ENCODE results near the gene SNTB2. TPM values are rescaled to one million over a fixed set of nuclear protein-coding genes. Genes with fewer than 3 reads are reported as not detected.
"Not testable (repeated sequence)": the region's sequence is repeated elsewhere in the genome, so short reads cannot be mapped to it uniquely, and the experiment has no call there.

The SNTB2 gene
- total RNA-seq, 1 donor from 2014 or later = 36.1 TPM

GRCh38 chr16:69293401-69293800 is 106.4 kb downstream of the SNTB2 start:
- H3K27me3 ChIP-seq (ENCODE audit: low read depth) = no peaks in the 10 kb centered on the region
- no peak overlapping the region for H3K27ac ChIP-seq
- no peak for TF ChIP-seq CTCF (IDR thresholded peaks at IDR 0.05)

DNA sequence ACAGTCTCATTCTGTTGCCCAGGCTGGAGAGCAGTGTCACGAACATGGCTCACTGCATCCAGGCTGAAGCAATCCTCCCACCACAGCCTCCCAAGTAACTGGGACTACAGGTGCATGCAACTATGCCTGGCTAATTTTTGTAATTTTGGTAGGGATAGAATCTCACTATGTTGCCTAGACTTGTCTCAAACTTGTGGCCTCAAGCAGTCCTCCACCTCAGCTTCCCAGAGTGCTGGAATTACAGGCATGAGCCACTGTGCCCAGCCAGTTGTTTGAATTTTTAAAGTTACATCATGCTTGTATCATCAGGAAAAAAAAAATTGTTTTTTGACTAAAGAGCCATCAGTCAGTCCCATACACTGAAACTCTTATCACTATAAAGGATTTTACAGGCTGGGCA is 107.1 kb downstream of the SNTB2 start:
- intact Hi-C loops (cut with DNase I) = no loop called here
- H3K4me3 ChIP-seq = no peak overlapping the region
- peaks cover 4% of the 10 kb centered on the region for H3K36me3 ChIP-seq
- H3K27me3 ChIP-seq (ENCODE audit: low read depth) = no peaks in the 10 kb centered on the region
- no peak overlapping the region for H3K27ac ChIP-seq
- no peak for TF ChIP-seq CTCF (IDR thresholded peaks at IDR 0.05)
- H3K9me3 ChIP-seq = no peaks in the 10 kb centered on the region
- H3K4me1 ChIP-seq = peaks cover 8% of the 10 kb centered on the region
- ATAC-seq (no peak), DNase-seq (no peak)

More at GRCh38 chr16:69293401-69293800, 106.4 kb downstream of the SNTB2 start:
- no peak overlapping the region for H3K4me3 ChIP-seq
- intact Hi-C loops (cut with DNase I) = no loop called here
- ATAC-seq (no peak), DNase-seq (no peak)
- H3K4me1 ChIP-seq = peaks cover 4% of the 10 kb centered on the region
- no peaks in the 10 kb centered on the region for H3K9me3 ChIP-seq
- H3K36me3 ChIP-seq = peaks cover 4% of the 10 kb centered on the region

GRCh38 chr16:69296771-69297170 is 109.8 kb downstream of the SNTB2 start:
- H3K9me3 ChIP-seq; intact Hi-C loops (cut with DNase I); H3K27ac ChIP-seq; H3K4me1 ChIP-seq; H3K4me3 ChIP-seq; H3K27me3 ChIP-seq (ENCODE audit: low read depth); DNase-seq; ATAC-seq: not testable (repeated sequence)
- peaks cover 26% of the 10 kb centered on the region for H3K36me3 ChIP-seq

GRCh38 chr16:69298261-69298660 is 111.3 kb downstream of the SNTB2 start:
- intact Hi-C loops (cut with DNase I) = no loop called here
- no peak for TF ChIP-seq CTCF (IDR thresholded peaks at IDR 0.05)
- no peak overlapping the region for H3K4me3 ChIP-seq
- H3K4me1 ChIP-seq = peaks cover 8% of the 10 kb centered on the region
- DNase-seq (no peak), ATAC-seq (no peak)
- no peaks in the 10 kb centered on the region for H3K9me3 ChIP-seq
- H3K27me3 ChIP-seq (ENCODE audit: low read depth) = no peaks in the 10 kb centered on the region
- H3K36me3 ChIP-seq = peaks cover 32% of the 10 kb centered on the region
- H3K27ac ChIP-seq = no peak overlapping the region

DNA sequence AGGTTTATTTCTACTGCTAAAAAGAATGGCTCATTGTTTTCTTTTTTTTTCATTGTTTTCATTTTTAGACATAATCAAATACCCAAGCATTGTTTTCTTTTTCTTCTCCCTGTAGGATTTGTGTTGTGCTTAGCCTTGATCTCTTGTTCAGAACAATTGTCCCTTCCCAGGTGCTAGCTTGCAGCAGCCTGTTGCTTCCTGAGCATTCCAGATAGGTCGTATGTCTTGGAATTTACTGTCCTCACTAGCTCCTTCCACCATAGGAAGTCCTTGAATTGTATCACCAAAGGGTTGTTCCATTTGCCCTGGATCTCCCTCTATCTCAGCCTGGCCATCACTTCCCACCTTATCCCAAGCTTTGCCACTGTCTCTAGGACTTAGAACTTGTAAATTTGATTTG is 114.2 kb downstream of the SNTB2 start:
- DNase-seq = no peak
- no peak for TF ChIP-seq CTCF (IDR thresholded peaks at IDR 0.05)
- H3K4me3 ChIP-seq = no peak overlapping the region
- peaks cover 47% of the 10 kb centered on the region for H3K36me3 ChIP-seq
- no peaks in the 10 kb centered on the region for H3K9me3 ChIP-seq
- H3K27ac ChIP-seq = no peak overlapping the region
- intact Hi-C loops (cut with DNase I) = no loop called here
- H3K4me1 ChIP-seq = peaks cover 8% of the 10 kb centered on the region
- no peak for ATAC-seq
- no peaks in the 10 kb centered on the region for H3K27me3 ChIP-seq (ENCODE audit: low read depth)

DNA sequence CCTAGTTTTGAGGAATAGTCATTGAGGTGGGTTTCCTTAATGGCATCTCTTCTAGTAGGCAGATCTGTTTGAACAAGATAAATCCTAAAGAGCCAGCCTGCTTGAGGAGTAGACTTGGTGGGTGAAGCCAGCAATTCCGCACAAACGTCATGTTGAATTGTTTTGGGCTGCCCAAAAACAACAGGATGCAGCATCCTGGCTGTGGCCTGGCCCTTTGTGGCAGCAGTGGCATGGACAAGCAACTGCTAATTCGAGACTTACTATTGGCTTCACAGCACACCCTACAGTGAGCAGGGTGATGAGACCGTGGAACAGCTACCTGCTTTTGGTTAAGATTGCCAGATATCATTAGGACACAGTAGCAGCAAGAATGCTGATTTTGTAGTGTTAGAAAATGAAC is 114.9 kb downstream of the SNTB2 start:
- H3K4me1 ChIP-seq = peaks cover 8% of the 10 kb centered on the region
- peaks cover 47% of the 10 kb centered on the region for H3K36me3 ChIP-seq
- H3K27me3 ChIP-seq (ENCODE audit: low read depth) = no peaks in the 10 kb centered on the region
- no peaks in the 10 kb centered on the region for H3K9me3 ChIP-seq
- intact Hi-C loops (cut with DNase I) = no loop called here
- no peak for TF ChIP-seq CTCF (IDR thresholded peaks at IDR 0.05)
- no peak overlapping the region for H3K4me3 ChIP-seq
- H3K27ac ChIP-seq = no peak overlapping the region
- no peak for ATAC-seq
- no peak for DNase-seq

Measured in lower lobe of right lung (tissue), 2 donors.